ENCODE data around the gene FASTKD2.
A peak's percentile ranks its signal among the peaks of the same experiment; 100 is the strongest.

FASTKD2 gene

DNA sequence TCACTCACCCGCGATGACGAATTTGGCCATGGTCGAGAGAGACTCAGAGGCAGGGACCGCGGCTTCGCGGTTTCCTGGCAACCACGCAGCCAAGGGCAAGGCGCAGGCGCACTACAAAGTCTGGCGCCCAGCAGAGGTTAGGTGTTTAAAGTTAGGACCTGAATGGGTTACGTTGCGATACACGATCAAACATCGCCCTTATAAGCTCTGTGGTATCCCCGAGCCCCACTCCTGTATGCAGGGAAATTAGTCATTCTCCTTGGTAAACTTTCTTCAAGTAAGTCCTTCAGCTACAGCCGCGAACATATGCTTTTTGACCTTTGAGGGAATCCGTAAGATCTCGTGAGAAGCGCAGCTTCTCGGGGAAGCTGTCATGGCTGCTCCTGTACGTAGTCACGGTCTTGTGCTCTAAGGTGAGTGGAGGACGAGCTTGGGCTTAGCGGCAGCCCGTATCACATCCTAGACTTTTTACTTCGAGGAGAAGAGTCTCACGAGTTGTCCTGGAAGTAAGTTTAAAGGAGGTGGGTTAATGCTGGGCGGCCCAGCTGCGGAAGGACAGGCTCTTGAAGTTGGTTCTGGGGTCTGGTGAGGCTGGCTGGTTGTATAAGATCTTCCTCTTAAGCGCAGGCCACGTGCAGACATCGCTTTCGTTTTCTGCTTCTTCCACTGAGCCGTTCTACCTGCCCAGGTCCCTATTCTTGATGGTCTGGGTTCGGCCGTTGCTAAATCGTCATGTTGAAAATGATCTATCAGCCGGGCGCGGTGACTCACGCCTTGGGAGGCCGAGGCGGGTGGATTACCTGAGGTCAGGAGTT, at the start of gene FASTKD2, which contains the start of gene MDH1B:
TSS of gene FASTKD2 (plus strand) at position 365 of the 815 bp plus-strand sequence. CDS start 1,088 bp downstream, outside the sequence.
TSS of gene MDH1B (minus strand) at position 87 of the 815 bp plus-strand sequence. CDS start at position 30, 57 bp downstream.
- DNase-seq, result peak; percentile 95

DNA sequence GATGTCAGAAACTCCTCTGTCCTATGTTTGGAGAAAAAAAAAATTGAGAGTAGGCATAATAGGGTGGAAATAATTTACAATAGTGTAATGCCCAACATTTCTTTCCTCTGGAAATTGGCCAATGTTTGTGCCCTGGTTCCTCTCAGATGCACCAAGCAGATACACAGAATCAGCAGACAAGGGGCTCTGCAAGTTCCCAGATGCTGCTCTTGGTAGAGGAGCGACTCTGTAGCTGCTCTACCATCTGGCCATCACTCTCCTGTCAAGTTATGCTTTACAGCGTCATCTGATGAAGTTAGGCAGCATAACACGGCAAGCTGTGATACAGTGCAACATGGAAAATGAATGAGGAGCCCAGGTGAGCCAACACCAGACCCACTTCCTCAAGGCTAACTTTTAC, 48.8 kb upstream of the FASTKD2 start:
- DNase-seq, result no peak

DNA sequence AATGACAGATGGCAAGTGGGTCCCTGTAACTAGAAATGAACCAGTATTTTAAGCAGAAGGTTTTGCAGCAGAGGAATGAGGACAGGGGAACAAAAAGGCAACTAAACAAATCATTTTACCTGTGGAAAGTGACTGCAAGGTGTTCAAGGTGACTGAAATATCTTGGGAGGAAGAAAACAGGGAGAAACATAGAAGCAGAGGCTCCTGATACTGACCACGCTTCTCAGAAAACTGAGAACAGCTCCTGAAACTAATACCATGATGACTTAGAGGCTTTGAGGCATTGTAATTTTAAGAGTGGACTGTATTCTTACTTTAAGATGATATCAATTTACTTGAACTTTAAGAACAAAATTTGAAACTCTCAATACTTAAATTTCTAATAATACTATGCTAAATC, 47.1 kb upstream of the FASTKD2 start, which contains the start of gene DYTN:
TSS of gene DYTN (minus strand) at position 101 of the 400 bp plus-strand sequence. CDS start 117 bp downstream, outside the sequence.
- no peak for DNase-seq

DNA sequence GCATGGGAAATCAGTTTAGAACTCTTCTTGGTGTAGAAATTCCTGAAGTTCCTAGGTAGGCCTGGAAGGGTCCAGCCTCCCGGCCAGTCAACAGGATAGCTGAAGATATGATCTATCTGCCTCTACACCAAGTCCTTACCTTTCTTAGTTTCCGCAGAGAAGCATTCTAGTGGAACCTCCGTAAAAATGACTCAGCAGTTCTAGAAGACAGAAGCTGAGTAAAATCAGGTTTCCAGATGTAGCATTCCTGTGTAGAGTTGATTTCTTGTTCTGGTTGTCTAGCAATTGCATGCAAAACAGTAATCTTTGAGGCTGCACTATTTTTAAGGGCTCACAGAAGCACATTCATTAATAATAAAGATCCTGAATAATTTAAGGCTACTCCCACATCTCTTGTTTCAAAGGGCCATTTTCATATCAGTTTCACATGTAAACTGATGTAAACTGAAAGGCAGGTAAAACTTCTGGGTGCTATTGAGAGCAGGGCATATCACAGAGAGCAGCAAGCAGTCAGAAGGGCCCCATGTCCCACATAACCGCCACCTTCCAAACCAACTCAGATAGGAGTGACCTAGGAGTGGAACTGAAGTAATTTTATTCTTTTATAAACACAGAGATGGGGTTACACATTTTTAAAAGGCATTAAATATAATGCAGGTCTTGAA, 44.0 kb upstream of the FASTKD2 start:
- DNase-seq, result no peak

DNA sequence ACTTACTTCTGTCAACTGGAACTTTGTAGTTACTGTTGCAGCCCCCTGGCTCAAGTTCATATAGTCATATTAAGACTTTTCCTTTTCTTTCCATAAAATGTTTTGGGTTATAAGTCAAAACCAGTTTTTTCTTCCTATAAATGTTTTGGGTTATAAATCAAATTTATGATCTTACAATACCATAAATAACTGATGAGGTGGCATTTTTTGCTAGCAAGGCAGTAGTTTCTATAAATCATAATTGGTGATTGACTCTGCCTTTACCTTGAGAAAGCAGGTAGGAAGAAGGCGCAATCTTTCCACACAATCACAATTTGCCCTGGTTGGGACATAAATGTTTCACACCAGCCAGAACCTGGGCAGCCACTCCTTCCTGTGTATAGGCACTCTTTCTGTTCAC, 42.1 kb upstream of the FASTKD2 start:
- DNase-seq, result no peak

DNA sequence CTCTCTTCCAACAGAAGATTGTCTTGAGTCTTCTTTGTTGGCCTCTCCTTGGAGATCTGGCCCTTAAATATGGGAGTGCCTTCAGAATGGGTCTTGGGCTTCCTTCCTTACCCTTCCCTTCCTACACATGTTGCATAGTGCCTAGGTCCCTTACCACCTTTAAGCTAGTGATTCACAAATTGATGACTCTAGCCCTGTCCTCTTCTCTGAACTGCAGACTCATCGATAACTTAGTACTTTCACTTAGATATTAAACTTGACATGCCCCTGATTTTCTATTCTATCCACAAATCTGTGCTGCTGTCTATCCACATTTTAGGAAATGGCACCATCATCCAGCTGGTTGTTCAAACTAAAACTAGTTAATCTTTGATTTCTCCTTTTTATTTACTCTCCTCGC, 38.1 kb upstream of the FASTKD2 start:
- no peak for DNase-seq

DNA sequence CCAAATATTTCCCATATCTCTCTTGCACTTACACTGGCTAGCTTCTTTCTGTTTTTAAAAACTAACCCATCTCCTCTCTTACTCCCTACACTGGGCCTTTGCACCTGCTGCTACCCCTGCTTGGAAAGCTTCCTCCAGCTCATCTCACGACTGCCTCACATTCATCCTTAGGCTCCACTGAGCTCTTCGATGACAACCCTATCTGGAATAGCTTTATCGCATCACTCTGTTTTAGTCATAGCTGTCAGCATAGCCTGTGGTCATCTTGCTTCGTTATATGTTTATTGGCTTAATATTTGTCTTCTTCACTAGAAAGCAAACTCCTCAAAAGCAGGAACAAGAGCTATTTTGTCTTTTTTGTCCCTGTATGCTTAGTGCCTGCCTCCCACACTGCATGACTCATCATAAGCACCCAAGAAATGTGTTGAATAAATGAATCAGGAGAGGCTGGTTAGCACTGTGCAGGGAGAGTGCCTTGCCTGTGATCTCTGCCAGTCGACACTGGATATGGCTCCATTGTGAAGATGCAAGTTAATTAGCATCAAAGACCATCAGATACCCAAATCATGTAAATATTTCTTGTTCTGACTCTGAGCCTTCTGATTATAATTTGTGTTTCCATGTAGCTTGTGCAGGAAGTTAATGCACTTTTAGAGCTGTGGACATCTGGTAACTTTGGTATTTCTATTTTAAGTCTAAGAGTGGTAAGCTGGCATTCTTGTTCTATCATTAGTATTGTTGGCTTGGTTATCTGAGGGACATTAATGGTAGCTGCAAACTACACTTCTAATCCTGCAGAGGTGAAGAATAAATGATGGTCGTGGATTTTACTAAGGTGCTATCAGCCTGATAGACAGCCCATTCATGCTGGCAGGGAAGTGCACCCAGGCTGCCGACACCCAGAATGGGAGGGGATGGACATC, 36.9 kb upstream of the FASTKD2 start:
- no peak for DNase-seq

DNA sequence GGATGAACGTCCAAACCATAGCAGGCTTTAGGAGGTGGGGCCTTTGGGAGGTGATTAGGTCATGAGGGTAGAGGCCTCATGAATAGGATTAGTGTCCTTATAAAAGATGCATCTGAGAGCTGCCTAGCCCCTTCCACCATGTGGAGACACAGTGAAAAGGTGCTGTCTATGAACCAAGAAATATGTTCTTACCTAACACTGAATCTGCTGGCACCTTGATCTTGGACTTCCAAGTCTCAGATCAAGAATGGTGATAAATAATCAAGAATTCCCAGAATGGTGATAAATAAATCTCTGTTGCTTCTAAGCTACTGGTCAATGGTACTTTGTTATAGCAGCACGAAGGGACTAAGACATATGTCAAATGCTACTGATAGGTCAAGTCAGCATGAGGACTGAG, 32.1 kb upstream of the FASTKD2 start:
- no peak for DNase-seq

DNA sequence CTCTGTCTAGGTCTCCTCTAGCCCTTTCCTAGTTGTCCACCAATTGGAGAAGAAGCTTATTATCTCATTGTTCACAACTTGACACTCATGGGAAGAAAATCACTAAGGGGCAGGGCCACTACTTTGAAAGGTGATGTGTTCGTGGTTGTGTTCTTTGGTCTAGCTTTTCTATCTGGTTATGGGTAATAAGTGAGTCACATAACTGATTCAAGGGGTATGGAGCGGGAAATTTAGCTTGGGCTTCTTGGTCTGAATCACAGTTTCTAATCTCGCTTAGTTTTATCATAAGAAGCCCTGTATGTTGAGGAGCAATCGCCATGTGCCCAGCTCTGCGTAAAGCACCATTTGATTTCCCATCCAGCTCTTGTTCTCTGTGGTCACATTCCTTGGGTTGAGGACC, 28.5 kb upstream of the FASTKD2 start:
- DNase-seq, result no peak

DNA sequence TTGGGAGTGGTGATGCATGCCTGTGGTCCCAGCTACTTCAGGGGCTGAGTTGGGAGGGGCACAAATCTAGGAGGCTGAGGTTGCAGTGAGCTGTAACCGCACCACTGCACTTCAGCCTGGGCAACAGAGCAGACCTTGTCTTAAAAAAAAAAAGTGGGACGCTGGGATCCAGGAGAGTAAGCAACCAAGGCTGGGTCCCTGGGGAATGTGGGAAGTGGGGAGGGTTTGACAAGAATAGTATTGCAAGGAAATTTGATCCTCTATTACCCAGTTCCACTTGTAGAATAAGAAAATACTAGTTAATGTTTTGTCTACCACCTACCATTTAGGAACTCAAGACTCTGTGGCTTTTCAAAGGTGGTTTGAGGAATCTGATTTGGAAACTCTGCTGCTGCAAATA, 26.1 kb upstream of the FASTKD2 start:
- DNase-seq, result no peak

DNA sequence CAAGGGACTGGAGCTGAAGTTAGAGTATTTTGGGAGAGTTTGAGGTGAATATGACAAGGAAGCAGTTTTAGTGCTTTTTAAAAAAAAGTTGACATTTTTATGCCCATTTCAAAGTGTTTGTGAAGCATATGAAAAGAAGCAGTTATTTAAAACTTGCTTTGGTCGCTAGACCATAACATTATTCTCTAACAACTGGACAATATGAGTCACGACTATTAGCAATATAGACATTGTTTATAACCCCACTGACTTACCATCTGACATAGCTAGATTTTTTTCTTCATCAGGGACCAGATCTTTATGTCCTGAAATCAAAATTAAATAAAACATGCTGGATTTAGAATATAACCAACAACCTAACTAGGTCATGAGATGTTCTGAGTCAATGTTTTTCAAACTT, 24.6 kb upstream of the FASTKD2 start:
- DNase-seq, result no peak

DNA sequence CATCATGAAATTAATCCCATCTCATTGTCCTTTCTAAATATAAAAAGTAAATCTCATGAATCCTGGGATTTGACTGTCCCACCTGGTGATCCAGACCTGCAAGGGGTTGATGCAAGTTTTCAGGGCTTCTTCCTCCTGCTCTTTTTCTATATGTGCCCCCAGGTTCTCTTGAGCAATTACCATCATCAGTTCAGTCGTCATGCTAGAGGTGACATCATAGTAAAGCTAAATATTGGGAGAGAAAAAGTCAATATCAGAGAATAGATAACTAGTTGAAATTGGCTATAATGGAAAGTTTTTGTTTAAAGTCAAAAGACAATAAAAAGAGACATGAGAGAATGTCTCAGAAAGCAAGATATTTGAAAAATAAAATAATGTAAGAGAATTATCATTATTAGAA, 8.6 kb upstream of the FASTKD2 start:
- no peak for DNase-seq

DNA sequence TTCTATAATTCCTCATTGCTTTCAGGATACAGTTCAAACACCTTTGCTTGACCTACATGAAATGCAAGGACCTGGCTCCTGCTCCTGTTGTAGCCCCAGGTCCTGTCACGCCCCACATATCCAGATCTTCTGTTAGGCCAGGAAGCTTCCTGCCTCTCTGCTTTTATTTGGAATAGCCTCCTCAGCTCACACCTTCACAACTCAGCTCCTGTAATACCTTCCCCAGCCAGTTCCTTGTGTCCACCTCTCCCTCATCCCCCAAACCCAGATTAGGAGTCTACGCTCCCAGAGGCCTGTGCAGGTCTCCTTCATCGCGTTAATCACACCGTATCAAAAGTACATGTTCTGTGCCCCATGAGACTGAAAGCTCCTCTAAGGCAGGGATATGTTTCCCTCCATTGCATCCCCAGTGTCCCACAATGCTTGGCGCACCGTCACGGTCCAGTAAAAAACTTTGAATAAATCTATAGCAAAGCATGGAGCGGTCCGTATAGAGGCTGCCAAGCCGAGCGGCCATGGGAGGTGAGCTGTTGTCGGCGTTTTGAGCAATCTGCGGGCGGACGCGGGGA, 649 bp upstream of the FASTKD2 start:
- DNase-seq, result no peak

DNA sequence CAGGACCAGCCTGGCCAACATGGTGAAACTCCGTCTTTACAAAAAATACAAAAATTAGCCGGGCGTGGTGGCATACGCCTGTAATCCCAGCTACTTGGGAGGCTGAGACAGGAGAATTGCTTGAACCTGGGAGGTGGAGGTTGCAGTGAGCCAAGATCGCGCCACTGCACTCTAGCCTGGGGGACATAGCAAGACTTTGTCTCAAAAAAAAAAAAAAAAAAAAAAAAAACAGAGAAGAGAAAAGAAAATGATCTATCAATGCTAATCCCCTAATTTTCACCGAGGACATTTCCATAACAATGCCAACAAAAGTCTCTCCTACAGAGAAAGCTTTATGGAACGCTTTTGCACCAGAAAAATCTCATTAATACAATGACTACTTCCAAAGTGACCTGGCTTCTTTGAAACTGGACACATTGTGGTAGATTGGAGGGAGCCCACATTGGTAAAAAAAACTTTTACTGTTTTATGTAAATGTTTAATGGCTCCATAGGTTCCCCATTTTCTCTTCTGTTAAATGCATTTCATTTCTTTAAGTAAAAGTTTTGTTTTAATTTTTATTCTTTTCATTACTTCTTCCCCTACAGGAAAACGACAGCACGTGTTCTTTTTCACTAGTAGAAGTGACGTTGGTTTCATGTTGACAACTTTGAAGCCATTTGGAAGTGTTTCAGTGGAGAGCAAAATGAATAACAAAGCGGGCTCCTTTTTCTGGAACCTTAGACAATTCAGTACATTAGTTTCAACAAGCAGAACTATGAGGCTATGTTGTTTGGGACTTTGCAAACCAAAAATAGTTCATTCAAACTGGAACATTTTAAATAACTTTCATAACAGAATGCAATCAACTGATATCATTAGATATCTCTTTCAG, 888 bp downstream of the FASTKD2 start:
- no peak for DNase-seq

DNA sequence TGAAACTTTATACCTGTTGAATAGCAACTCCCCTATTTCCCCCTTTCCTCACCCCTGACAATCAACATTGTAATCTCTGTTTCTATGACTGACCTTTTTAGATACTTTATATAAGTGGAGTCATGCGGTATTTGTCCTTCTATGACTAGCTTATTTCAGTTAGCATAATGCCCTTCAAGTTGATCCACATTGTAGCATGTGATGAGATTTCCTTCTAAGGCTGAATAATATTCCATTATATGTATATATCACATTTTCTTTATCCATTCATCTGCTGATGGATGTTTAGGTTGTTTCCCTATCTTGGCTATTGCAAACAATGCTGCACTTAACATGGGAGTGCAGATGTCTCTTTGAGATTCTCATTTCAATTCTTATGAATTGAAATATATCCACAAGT, 9.5 kb downstream of the FASTKD2 start:
- no peak for DNase-seq

DNA sequence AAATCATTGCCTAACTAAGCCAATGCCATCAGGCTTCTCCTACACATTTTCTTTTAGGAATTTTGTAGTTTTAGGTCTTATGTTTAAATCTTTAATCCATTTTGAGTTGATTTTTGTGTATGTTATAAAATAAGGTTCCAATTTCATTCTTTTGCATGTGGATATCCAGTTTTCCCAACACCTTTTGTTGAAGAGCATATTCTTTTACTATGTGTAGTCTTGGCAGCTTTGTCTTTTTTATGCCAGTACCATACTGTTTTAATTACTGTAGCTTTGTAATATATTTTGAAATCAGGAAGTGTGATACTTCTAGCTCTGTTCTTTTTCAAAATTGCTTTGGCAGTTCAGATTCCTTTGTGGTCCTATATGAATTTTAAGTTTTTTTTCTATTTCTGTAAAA, 11.0 kb downstream of the FASTKD2 start:
- DNase-seq, result no peak

DNA sequence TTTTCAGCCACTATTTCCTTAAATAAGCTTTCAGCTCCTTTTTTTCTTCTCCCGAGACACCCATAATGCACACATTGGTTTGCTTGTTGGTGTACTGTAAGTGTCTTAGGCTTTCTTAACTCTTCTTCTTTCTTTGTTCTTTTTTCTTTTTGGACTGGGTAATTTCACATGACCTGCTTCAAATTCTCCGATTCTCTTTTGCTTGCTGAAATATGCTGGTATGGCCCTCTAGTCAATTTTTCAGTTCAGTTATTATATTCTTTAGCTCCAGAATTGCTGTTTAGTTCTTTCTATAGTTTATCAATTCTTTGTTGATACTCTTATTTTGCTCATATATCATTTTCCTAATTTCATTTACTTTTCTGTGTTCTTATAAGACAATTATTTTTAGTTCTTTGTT, 15.3 kb downstream of the FASTKD2 start:
- no peak for DNase-seq

DNA sequence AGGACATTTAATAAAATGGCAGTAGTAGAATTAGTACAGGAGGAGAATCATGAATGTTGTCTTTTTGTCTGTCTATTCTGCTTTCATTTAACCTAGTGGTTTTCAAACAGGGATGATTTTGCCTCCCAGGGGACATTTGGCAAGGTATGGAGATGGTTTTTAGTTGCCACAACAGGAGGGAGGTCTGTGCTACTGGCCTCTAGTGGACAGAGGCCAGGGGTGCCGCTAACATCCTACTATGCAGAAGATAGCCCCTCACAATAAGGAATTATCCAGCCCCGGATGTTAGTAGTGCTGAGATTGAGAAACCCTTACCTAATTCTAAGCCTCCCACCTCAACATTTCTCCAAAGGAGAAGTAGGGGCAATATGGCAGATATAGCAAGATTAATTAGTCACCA, 18.3 kb downstream of the FASTKD2 start:
- no peak for DNase-seq

DNA sequence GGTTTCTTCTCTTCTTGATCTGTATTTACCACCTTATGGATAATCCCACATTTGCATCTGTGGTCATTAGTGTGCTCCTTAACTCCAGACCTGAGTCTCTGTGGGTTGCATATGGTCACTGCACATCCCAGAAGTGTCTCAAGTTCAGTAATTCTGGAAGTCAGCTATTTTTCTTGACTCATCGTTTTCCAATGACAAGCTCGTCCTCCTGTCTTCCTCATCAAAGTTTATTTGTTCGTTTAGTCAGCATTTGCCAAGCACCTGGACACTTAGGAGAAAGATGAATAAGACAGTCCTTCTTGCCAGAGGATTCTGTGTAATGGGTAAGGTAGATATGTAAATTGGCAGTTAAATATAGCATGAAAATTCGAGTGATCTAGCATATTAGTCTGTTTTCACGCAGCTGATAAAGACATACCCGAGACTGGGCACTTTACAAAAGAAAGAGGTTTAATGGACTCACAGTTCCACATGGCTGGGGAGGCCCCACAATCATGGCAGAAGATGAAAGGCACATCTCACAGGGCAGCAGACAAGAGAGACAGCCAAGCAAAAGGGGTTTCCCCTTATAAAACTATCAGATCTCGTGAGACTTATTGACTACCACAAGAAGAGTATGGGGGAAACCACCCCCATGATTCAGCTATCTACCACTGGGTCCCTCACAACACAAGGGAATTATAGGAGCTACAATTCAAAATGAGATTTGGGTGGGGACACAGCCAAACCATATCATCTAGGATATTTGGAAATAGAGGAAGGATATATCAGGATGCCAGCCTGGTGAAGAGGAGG, 19.4 kb downstream of the FASTKD2 start:
- DNase-seq, result no peak

DNA sequence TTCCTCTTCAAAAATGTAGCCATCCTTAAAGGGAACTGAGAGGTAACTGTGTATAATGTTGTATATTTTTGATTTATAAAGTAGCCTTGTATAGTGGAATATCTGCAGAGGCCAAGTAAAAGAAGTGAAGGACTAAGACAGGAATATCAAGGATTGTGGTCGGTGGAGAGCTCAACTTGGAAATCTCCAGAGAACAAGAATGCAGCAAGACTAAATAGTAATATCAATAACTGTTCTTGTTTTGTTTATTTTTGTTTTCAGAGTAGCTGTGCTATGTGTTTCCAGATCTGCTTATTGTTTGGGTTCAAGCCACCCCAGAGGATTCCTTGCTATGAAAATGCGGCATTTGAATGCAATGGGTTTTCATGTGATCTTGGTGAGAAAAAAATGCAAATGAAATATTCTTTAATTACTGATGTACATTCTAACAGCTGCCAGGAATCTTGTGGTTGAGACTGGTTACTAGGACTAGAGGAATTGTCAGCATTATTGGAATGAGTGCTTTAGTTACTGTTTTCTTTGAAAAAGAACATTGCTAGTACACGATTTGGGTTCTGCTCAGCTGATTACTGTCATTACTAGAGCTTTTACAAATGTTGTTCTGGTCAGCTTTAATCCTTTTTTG, 25.0 kb downstream of the FASTKD2 start:
- DNase-seq, result no peak

Data from midbrain (tissue), 1 donor.